Stimulated activated CD4-positive, alpha-beta T cell treated with anti-CD3 and anti-CD28 coated beads, Interleukin-12 subunit alpha, Interleukin-12 subunit beta, amount 100 ng/mL, for 4 hours (primary cell): ENCODE measurements around the gene CTBP2.

ENCODE experiments used
- DNase-seq: peaks from one replicate; pipeline ENCODE4 v3.0.0-alpha.2; 2020

CTBP2 gene

GRCh38 chr10:125141860-125142484, 18.4 kb downstream of the CTBP2 start:
- no peak for DNase-seq

GRCh38 chr10:125141150-125141859, 19.1 kb downstream of the CTBP2 start:
- DNase-seq: no peak

DNA sequence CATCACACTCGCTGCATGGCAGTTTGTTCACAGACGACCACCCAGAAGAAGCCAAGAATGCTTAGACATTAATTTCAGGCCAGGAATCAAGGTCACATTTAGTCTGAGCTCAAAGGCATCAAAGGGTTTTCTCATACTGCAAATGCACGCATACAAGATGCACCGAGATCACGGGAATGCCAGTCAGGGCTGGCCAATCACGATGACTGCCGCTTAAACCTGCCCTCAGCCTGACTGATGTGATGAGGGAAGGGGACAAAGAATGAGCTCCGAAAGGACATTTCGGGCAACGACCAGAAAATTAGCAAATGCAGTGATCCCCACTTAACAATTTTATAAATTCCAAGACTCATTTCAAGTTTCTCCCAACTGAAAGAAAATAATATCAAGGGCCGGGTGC, 20.2 kb downstream of the CTBP2 start:
- no peak for DNase-seq

DNA sequence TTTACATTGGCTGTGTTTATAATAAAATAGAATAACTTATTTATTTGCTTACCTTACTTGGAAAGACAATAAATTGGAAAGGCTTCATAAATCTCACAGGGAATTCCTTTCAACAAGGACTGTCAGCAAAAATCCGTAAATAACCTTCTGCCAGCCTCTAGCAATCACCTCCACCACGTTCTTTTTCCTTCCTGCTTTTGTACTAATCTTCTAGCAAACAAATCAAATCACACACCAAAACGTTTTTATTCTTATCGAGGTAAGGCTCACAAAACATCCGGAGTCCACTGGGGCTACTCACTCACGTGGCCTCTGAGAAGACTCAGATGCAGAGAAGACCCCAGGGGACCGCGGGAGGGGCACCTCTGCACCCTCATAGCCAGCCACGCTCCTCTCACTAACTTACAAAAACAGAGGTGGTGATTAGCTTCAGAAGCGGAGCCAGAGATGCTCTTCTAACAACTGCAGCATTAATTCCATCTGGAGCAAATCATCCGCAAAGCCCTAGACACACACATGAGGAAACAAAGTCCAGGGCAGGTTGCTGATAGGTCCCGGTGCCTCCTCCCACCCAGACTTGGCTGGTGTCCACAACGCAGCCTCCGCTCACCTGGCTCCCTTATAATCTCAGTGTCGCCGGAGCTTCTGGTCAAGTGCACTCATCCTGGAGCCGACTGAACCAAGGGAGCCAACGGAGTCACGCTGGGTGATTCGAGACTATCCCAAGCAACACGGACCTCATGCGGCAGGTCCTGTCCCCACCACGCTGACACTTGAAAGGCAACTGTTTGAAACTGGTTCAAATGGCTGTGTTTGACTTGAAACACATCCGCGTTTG, 22.5 kb downstream of the CTBP2 start:
- DNase-seq: no peak

DNA sequence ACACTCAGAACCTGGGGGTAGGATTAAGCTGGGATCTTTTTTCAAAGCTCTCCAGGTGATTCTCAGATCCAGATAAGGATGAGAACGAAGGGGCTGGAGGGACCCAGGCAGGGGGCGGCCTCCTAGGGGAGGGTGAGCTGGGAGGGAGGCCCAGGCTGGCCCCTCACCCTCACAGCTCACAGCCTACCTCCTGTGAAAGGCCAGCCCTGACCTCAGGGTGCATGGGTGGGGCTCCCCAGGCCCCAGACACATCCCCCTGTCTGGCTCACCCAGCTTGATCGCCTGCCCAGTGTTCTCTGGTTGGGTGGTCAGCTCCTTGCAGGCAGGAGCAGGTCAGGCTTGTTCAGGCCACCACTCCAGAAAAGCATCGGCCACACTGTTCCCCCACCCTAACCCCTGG, 24.3 kb downstream of the CTBP2 start:
- DNase-seq: no peak

DNA sequence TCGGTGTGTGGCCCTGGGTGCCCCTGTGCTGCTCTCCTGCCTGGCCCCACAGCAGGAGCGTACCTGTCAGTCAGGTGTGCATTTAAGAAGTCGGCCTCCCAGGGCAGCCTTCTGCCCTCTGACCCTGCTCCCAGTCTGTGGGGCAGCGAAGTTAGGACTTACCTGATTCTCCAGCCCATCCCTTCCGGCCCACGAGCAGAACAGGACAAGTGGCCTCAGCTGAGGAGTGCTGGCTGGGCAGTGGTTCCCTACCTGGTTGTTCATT, 24.7 kb downstream of the CTBP2 start:
- no peak for DNase-seq

- DNase-seq: no peak
These were observed 25.2 kb downstream of the CTBP2 start for GRCh38 chr10:125134916-125135770.

GRCh38 chr10:125134483-125134848, 25.9 kb downstream of the CTBP2 start:
- DNase-seq: no peak

DNA sequence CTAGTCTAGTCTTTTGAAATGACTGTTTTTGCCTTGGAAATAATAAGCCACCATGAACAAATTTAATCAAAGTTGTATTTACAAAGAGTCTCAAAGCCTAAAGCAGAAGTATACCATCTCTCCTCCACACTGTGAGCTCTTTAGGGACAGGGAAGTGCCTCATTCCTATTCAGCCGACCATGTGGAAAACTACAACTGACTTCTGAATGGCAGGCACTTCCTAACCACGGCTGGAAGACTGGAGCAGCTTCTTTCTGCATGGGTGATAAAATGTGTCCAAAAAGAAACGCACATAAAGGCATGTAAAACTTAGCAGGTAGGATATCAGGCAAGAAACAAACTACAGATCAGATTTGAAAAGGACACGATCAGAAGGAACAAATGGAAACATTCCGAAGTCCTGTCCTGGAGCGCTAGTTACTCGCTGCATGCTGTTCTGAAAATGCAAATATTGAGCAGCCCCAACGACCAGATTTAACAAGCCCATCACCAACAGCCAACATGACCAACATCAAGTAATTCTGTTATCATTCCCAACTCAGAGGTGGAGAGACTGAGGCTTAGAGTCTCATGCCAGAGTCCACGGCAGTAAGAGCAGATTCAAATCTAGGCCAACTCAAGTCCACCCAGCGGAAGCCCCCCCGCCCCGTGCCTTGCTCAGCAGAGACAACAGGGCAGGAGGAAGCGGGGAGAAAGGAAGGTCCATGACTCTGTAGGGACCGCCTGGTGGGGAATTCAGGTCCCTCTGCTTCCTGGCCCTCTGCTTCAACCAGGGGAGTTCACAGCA, 26.5 kb downstream of the CTBP2 start:
- DNase-seq: no peak

DNA sequence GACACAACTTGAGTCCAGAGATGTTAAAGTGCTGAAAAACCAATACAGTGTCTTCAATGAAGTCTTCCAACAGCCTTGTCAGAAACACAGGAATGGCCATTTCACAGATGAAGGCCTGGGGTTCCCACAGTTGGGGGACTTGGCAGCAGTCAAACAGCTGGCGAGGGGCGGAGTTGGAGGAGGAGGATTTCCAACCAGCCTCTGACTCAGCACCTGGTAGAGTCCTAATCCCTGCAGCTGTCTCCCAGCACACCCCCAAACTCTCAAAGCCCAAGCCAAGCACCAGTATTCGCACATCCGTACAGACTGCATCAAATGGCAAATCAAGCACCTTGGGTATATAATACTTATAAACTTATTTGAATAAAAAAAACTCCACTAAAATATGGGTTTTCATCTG, 28.0 kb downstream of the CTBP2 start:
- no peak for DNase-seq

DNA sequence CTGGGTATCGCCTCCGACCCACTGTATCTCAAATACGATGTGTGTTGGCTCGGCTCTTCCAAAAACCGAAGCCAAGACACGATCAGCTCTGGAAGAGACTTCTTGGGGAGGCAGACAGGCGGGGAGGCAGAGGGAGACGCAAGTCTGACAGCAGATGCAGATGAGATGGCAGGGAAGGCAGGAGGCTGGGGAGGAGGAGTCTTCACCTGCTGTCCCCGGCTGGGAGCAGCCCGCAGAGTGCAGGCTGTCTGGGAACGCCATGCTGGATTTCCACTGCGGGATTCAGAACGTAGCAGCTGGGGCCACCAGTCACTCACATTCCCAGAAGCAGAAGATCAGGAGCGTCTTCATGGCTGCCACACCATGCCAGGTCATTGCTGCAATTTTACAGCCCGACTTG, 29.4 kb downstream of the CTBP2 start:
- no peak for DNase-seq

DNA sequence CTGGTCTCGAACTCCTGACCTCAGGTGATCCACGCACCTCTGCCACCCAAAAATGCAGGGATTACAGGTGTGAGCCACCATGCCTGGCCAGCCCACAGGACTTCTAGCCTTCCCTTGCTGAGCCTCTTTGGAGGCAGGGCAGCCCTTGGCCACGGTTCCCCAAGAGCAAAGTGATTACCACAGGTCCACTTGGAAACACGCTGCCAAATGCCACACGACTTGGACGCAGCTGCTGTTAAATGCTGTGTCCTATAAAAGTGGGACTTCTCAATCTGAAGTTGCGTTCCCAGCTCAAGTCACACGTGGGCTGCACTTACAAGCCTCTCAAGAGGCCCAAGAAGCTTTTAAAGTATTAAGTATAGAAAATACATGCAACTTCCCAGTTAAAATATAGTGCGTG, 30.1 kb downstream of the CTBP2 start:
- no peak for DNase-seq

GRCh38 chr10:125129076-125129458, 31.3 kb downstream of the CTBP2 start:
- DNase-seq: no peak

DNA sequence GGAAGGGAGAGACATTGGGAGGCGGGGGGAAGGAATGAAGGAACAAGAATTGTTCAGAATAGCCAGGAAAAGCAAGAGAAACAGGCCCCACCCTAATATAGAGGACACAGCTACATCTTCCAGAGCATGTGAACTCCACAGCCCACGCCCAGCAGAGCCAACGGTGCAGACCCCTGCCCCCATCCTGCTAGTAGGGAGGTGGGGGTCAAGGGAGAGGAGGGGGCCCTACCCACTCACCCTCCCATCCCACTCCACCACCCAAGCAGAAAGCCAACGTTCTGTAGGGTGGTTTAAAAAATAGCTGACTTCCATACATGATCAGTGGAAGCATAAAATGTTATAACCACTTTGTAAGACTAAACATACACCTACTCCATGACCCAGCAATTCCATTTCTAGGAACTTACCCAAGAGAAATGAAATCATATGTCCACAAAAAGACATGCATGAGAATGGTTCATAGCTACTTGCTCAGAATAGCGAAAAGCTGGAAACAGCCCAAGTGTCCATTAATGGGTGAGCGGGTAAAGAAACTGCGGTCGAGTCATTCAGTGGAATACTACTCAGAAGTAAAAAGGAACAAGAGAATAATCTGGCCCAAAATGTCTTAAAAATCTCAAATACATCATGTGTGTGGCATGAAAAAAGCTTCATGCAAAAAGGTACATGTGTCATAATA, 31.8 kb downstream of the CTBP2 start:
- no peak for DNase-seq

DNA sequence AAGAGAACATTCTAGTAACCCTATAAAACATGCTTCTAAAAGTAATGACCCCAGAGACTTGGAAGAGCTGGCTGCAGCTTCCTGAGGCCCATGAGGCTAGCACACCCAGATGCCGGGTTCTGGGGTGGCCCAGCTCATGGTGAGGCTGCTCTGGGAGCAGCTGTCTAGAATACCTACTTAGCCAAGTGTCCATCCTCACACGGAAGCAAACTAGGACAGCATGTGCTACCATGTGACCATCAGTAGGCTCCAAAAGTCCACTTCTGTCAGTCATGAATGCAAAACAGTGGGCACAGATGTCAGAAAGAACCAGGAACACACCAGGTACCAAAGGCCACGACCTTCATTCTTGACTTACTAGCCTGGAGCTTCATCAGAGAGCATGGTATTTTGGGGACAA, 32.4 kb downstream of the CTBP2 start:
- no peak for DNase-seq

GRCh38 chr10:125127110-125127509, 33.3 kb downstream of the CTBP2 start:
- no peak for DNase-seq

DNA sequence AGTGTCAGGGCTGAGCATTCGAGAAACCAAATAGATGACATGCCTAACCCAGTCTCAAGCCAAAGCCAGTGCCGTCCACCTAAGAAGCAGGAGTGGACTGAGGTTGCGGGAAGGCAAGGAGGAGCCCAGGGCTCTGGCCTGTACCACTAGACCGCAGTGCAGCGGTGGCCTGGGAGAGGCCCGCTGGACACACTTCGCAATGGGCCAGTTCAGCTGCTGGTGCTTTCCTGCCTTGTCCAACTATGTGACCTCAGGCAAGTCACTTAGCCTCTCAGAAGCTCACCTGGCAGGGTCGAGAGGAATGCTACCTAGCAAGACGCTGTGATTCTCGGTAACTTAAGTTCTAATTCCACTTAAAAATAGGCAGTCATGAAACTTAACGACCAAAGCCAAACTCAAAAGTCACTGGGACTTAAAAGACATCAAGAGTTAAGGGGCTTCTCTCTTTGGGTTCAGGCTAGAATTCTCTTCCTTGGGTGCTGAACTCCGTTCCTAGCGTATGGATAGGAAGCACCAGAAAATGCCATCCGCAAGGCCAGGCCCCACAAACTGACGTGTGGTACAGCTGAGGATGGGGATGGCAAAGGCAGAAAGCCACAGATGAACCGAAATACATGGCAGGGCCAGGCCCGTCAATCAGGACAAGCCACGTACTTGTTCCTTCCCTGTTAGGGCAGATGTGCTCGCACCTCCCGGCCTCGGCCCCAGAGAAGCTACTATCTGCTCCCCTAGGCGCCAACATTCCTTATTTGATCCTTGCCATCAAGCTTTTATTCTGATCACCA, 34.2 kb downstream of the CTBP2 start:
- DNase-seq: no peak

DNA sequence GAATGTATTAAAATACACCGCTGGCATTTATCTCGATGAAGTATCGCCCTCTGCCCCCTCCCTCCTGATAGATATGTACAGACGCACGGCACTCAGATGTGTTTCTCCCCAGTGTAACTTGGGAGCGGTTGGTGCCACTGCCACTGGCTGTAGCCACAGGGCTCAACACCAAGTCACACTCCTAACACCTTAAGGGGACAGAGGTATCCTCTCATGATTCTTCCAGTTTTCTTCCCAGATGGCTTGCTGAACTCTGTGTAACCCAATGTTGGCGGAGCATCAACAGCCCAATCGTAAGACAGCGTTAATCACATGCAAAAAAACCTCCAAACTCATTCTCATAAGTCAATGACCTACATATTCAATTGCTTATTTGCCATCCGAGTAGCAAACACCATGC, 35.5 kb downstream of the CTBP2 start:
- DNase-seq: no peak

- no peak for DNase-seq
These were observed 36.3 kb downstream of the CTBP2 start for GRCh38 chr10:125124115-125124487.

GRCh38 chr10:125123476-125124114, 36.8 kb downstream of the CTBP2 start:
- no peak for DNase-seq

- no peak for DNase-seq
These were observed 37.8 kb downstream of the CTBP2 start for GRCh38 chr10:125122566-125122965.
